GM23338 (cell line): Measurements from ENCODE around the gene HNF4A.

Source experiments
- EZH2 ChIP-seq: fragments of 200-600 bp; sonication (generic); IDR thresholded peaks from one replicate; pipeline ENCODE4 v1.8.0; 2017; ENCODE audit warnings: antibody characterized with exemption, mild to moderate bottlenecking, low read depth; ENCODE audit not compliant: unreplicated experiment
- EZH2phosphoT487 ChIP-seq: fragments of 200-600 bp; sonication (generic); IDR thresholded peaks from one replicate; pipeline ENCODE4 v1.8.1; 2018; ENCODE audit warnings: antibody characterized with exemption; ENCODE audit not compliant: unreplicated experiment
- NANOG ChIP-seq: IDR thresholded peaks from 2 replicates; pipeline ENCODE4 v1.6.1; 2016; ENCODE audit warnings: antibody characterized with exemption, borderline replicate concordance
- POLR2AphosphoS5 ChIP-seq: IDR thresholded peaks from 2 replicates; pipeline ENCODE4 v1.6.1; 2016; ENCODE audit warnings: antibody characterized with exemption, low read depth
- ZNF114 ChIP-seq: fragments of 250-450 bp; sonication (Bioruptor Pico); IDR thresholded peaks from 2 replicates; pipeline ENCODE4 v1.5.0; 2020; ENCODE audit warnings: mild to moderate bottlenecking, moderate library complexity
- TF ChIP-seq, protein P1 (sequence below), 2 experiments: fragments of 200-600 bp in 1 of 2; sonication (generic) in 1 of 2; conservative IDR thresholded peaks; 2 replicates each; pipeline versions ENCODE4 v1.5.1 to v1.6.1; 2016 to 2017; ENCODE audit warnings: antibody characterized with exemption in 2 of 2, low read depth in 2 of 2, mild to moderate bottlenecking in 2 of 2, moderate library complexity in 1 of 2

DNA sequence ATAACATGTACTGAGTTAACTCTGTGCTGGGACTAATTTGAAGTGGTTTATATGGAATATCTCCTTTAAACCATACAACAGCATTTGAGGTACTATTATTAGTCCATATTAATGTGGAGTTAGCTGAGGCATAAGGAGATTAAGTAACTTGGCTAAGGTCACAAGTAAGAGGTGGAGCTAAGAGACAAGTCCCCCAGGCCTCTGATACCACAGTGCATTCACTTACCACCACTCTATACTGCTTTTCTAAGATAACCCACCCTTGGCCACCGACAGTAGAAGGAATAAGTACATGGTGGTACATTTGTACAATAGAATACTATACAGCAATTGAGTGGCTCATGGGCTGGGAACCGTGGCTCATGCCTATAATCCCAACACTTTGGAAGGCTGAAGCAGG is 103.8 kb downstream of the HNF4A start:
- TF ChIP-seq, protein P1, sequence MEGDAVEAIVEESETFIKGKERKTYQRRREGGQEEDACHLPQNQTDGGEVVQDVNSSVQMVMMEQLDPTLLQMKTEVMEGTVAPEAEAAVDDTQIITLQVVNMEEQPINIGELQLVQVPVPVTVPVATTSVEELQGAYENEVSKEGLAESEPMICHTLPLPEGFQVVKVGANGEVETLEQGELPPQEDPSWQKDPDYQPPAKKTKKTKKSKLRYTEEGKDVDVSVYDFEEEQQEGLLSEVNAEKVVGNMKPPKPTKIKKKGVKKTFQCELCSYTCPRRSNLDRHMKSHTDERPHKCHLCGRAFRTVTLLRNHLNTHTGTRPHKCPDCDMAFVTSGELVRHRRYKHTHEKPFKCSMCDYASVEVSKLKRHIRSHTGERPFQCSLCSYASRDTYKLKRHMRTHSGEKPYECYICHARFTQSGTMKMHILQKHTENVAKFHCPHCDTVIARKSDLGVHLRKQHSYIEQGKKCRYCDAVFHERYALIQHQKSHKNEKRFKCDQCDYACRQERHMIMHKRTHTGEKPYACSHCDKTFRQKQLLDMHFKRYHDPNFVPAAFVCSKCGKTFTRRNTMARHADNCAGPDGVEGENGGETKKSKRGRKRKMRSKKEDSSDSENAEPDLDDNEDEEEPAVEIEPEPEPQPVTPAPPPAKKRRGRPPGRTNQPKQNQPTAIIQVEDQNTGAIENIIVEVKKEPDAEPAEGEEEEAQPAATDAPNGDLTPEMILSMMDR (conservative IDR thresholded peaks at IDR 0.05; ENCODE audit: low read depth in 2 of 2) = no peak
- no peak for TF ChIP-seq ZNF114 (CRISPR knock-in tag)
- TF ChIP-seq EZH2phosphoT487 = no peak
- no peak for TF ChIP-seq POLR2AphosphoS5
- no peak for TF ChIP-seq NANOG
- no peak for TF ChIP-seq EZH2
